Osteocyte (in vitro differentiated cells): ENCODE results near the gene MEP1B. TPM values are rescaled to one million over a fixed set of nuclear protein-coding genes. Genes with fewer than 3 reads are reported as not detected.

Source experiments
- DNase-seq: peaks from one replicate; pipeline ENCODE4 v3.0.0; 2021; ENCODE audit warnings: mixed read lengths; ENCODE audit not compliant: unreplicated experiment; ENCODE audit errors: extremely low spot score
- H3K27ac Mint-ChIP-seq: one replicate; pipeline ENCODE4 v1.8.0; 2021; ENCODE audit warnings: mild to moderate bottlenecking, mixed read lengths; ENCODE audit not compliant: unreplicated experiment
- H3K27me3 Mint-ChIP-seq: one replicate; pipeline ENCODE4 v1.8.0; 2021; ENCODE audit warnings: mixed read lengths; ENCODE audit not compliant: unreplicated experiment
- H3K36me3 Mint-ChIP-seq: one replicate; pipeline ENCODE4 v1.8.0; 2021; ENCODE audit warnings: mixed read lengths; ENCODE audit not compliant: unreplicated experiment
- H3K4me1 Mint-ChIP-seq: one replicate; pipeline ENCODE4 v1.8.0; 2021; ENCODE audit warnings: mixed read lengths; ENCODE audit not compliant: unreplicated experiment
- H3K4me3 Mint-ChIP-seq: one replicate; pipeline ENCODE4 v1.8.0; 2021; ENCODE audit warnings: mild to moderate bottlenecking, moderate library complexity, mixed read lengths; ENCODE audit not compliant: unreplicated experiment
- H3K9me3 Mint-ChIP-seq: one replicate; pipeline ENCODE4 v1.8.0; 2021; ENCODE audit warnings: mixed read lengths; ENCODE audit not compliant: unreplicated experiment
- CTCF ChIP-seq: fragments of 200-600 bp; sonication (generic); IDR thresholded peaks from 2 replicates; pipeline ENCODE4 v1.5.0; 2021; ENCODE audit warnings: antibody characterized with exemption, mild to moderate bottlenecking, moderate library complexity
- long read RNA-seq: library from polyadenylated mRNA; unstranded; transcript quantifications from one replicate; pipeline ENCODE4 v2.0.0, GENCODE V29; 2021
- total RNA-seq: library from RNA; stranded (reverse); gene quantifications from 2 replicates; pipeline ENCODE4 v1.2.1, GENCODE V29; 2021

Gene MEP1B
- not detected in 2 replicates for total RNA-seq
- long read RNA-seq = 0 reads

- no peak within 1 kb of the TSS for H3K4me3 Mint-ChIP-seq
- TF ChIP-seq CTCF = no peak
- H3K4me1 Mint-ChIP-seq = no peaks in the 10 kb centered on the region
- DNase-seq = no peak
- H3K36me3 Mint-ChIP-seq = no peaks in the 10 kb centered on the region
- no peak within 1 kb of the TSS for H3K27ac Mint-ChIP-seq
- peaks cover 3% of the 10 kb centered on the region for H3K27me3 Mint-ChIP-seq
- peaks cover 3% of the 10 kb centered on the region for H3K9me3 Mint-ChIP-seq
These were observed at the start of gene MEP1B for GRCh38 chr18:32189790-32190189. Gene MEP1B (plus strand): TSS chr18:32190039. CDS start chr18:32190071, 32 bp downstream.

GRCh38 chr18:32148185-32148870 is 41.5 kb upstream of the MEP1B start:
- no peaks in the 10 kb centered on the region for H3K4me1 Mint-ChIP-seq
- H3K27me3 Mint-ChIP-seq = peaks cover 35% of the 10 kb centered on the region
- no peaks in the 10 kb centered on the region for H3K36me3 Mint-ChIP-seq
- H3K4me3 Mint-ChIP-seq = no peak overlapping the region
- no peak overlapping the region for H3K27ac Mint-ChIP-seq
- no peak for TF ChIP-seq CTCF
- DNase-seq = no peak
- peaks cover 17% of the 10 kb centered on the region for H3K9me3 Mint-ChIP-seq

- Mint-ChIP-seq H3K27ac (no peak overlapping the region), H3K36me3 (no peaks in the 10 kb centered on the region), H3K4me3 (no peak overlapping the region), H3K9me3 (peaks cover 17% of the 10 kb centered on the region), H3K4me1 (no peaks in the 10 kb centered on the region), H3K27me3 (peaks cover 37% of the 10 kb centered on the region)
- TF ChIP-seq CTCF = no peak
- no peak for DNase-seq
These were observed 37.0 kb upstream of the MEP1B start for GRCh38 chr18:32152705-32153448.

- Mint-ChIP-seq H3K27ac (no peak overlapping the region), H3K9me3 (no peaks in the 10 kb centered on the region), H3K36me3 (no peaks in the 10 kb centered on the region), H3K27me3 (peaks cover 20% of the 10 kb centered on the region), H3K4me1 (peaks cover 4% of the 10 kb centered on the region), H3K4me3 (no peak overlapping the region)
- no peak for TF ChIP-seq CTCF
- no peak for DNase-seq
These were observed 33.0 kb upstream of the MEP1B start for GRCh38 chr18:32156855-32157254.

GRCh38 chr18:32157580-32157979 is 32.3 kb upstream of the MEP1B start:
- no peak for DNase-seq
- TF ChIP-seq CTCF = no peak
- Mint-ChIP-seq H3K27me3 (peaks cover 13% of the 10 kb centered on the region), H3K4me1 (peaks cover 4% of the 10 kb centered on the region), H3K9me3 (no peaks in the 10 kb centered on the region), H3K27ac (no peak overlapping the region), H3K36me3 (no peaks in the 10 kb centered on the region), H3K4me3 (no peak overlapping the region)
